GM12874 (cell line): Measurements from ENCODE around the gene AP1G2.

ENCODE experiments used
- CTCF ChIP-seq: IDR thresholded peaks from 2 replicates; pipeline ENCODE4 v1.5.1; 2011; ENCODE audit warnings: low read depth, mild to moderate bottlenecking, control low read depth, low read length, moderate library complexity; ENCODE audit not compliant: insufficient read depth

Gene AP1G2

GRCh38 chr14:23602181-23603095 lies 34.8 kb upstream of the AP1G2 start:
- TF ChIP-seq CTCF: no peak

- no peak for TF ChIP-seq CTCF
Observed at GRCh38 chr14:23601845-23602180, 34.2 kb upstream of the AP1G2 start.

- TF ChIP-seq CTCF: no peak
Observed at GRCh38 chr14:23601424-23601823, 33.8 kb upstream of the AP1G2 start.

GRCh38 chr14:23600806-23601205 lies 33.2 kb upstream of the AP1G2 start:
- no peak for TF ChIP-seq CTCF

GRCh38 chr14:23600322-23600707 lies 32.7 kb upstream of the AP1G2 start:
- no peak for TF ChIP-seq CTCF

- TF ChIP-seq CTCF: no peak
Observed at GRCh38 chr14:23590198-23590597, 22.6 kb upstream of the AP1G2 start.

GRCh38 chr14:23589606-23590005 lies 22.0 kb upstream of the AP1G2 start:
- TF ChIP-seq CTCF: no peak
